ENCODE data around the gene LTN1.
"Not testable (repeated sequence)": the region's sequence is repeated elsewhere in the genome, so short reads cannot be mapped to it uniquely, and the experiment has no call there.

The LTN1 gene

GRCh38 chr21:28992526-28993292, at the start of gene LTN1:
Gene LTN1, minus strand, starts transcription at chr21:28992877. Its CDS starts 72 bp downstream, at chr21:28992805.
- H3K9me3 Mint-ChIP-seq: no peaks in the 10 kb centered on the region
- peak within 1 kb of the TSS; percentile 91 to 97 for H3K4me3 Mint-ChIP-seq
- peak within 1 kb of the TSS; percentile 96 for H3K27ac Mint-ChIP-seq
- H3K4me1 Mint-ChIP-seq: peaks cover 17 to 40% of the 10 kb centered on the region in 2 donors
- ATAC-seq (replicated peaks) (peak; percentile 95), DNase-seq (peak; percentile 99)
- peaks cover 8 to 13% of the 10 kb centered on the region in 2 donors for H3K36me3 Mint-ChIP-seq
- H3K27me3 Mint-ChIP-seq: no peaks in the 10 kb centered on the region

GRCh38 chr21:29034678-29035077, 42.0 kb upstream of the LTN1 start:
- H3K27ac Mint-ChIP-seq: no peak overlapping the region
- no peak overlapping the region for H3K4me3 Mint-ChIP-seq
- no peaks in the 10 kb centered on the region for H3K9me3 Mint-ChIP-seq
- DNase-seq (no peak), ATAC-seq (replicated peaks) (peak; percentile 67 to 76)
- peaks cover 26 to 43% of the 10 kb centered on the region in 2 donors for H3K36me3 Mint-ChIP-seq
- peaks cover 10 to 24% of the 10 kb centered on the region in 2 donors for H3K4me1 Mint-ChIP-seq
- no peaks in the 10 kb centered on the region for H3K27me3 Mint-ChIP-seq

DNA sequence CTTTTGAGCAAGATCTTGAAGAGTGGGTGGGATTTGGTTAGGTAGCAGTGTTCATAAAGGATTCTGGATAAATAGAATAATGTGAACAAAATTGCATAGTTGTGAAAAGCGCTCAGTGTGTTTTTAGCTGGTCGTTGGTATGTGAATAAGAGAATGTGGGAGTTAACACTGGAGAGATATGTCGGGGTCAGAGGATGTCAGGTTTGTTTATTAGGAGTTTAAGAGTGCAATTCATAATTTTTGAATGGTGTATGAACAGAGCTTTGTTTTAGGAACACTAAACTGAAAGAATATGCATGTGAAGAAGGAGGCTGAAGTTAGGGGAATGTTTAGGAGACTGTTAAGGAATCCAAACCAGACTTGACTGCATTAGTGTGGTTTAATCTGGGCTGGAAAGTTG, 41.2 kb upstream of the LTN1 start:
- Mint-ChIP-seq H3K27ac (no peak overlapping the region), H3K4me1 (peaks cover 14 to 32% of the 10 kb centered on the region in 2 donors), H3K36me3 (peaks cover 26 to 47% of the 10 kb centered on the region in 2 donors), H3K9me3 (no peaks in the 10 kb centered on the region), H3K27me3 (no peaks in the 10 kb centered on the region), H3K4me3 (no peak overlapping the region)
- no peak for DNase-seq
- no peak for ATAC-seq (replicated peaks)

DNA sequence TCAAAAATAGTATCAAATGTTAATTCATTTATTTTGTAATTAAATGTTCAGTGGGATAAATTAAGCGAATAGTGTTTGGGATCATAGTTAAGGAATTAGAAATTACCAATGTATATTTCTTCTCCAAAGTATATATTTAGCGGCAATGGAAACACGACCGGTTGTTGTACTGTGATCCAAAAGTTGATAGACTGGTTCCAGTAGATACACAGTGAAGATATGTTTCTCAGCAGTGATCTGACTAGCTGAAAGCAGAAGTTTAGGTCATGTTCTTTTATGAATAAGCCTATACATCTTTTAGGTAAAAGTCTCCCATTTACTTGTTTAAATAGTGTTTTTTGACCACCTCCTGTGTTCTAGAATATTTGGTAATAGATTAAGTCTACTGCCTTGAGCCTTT, 40.6 kb upstream of the LTN1 start:
- no peaks in the 10 kb centered on the region for H3K27me3 Mint-ChIP-seq
- H3K4me3 Mint-ChIP-seq: no peak overlapping the region
- DNase-seq (no peak), ATAC-seq (replicated peaks) (no peak)
- H3K36me3 Mint-ChIP-seq: peaks cover 27 to 53% of the 10 kb centered on the region in 2 donors
- H3K27ac Mint-ChIP-seq: no peak overlapping the region
- peaks cover 14 to 32% of the 10 kb centered on the region in 2 donors for H3K4me1 Mint-ChIP-seq
- H3K9me3 Mint-ChIP-seq: no peaks in the 10 kb centered on the region

- H3K4me1 Mint-ChIP-seq: peaks cover 18 to 35% of the 10 kb centered on the region in 2 donors
- ATAC-seq (replicated peaks): no peak
- peaks cover 26 to 47% of the 10 kb centered on the region in 2 donors for H3K36me3 Mint-ChIP-seq
- DNase-seq: no peak
- no peaks in the 10 kb centered on the region for H3K27me3 Mint-ChIP-seq
- peak overlapping the region; percentile 2 for H3K27ac Mint-ChIP-seq
- no peaks in the 10 kb centered on the region for H3K9me3 Mint-ChIP-seq
- no peak overlapping the region for H3K4me3 Mint-ChIP-seq
Measured at GRCh38 chr21:29030909-29031308, 38.2 kb upstream of the LTN1 start.

DNA sequence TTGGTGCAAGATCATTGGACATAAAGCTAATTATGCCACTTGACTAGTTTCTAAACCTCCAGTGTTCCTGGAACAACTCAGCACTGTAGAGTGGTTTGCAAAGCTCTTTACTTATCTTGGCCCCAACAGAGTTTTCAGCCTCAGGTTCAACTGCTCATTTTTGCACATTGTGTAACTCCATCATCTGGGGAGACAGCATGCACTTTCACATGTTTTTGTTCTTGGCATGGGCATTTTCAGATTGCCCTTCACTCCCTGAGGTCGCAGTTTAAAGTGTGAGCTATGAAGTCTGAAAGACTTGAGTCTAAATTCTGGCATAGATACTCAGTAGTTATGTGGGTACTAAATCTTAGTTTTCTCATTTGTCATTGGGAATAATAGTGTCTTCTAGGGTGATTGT, 36.8 kb upstream of the LTN1 start:
- H3K36me3 Mint-ChIP-seq: peaks cover 26 to 43% of the 10 kb centered on the region in 2 donors
- DNase-seq: no peak

DNA sequence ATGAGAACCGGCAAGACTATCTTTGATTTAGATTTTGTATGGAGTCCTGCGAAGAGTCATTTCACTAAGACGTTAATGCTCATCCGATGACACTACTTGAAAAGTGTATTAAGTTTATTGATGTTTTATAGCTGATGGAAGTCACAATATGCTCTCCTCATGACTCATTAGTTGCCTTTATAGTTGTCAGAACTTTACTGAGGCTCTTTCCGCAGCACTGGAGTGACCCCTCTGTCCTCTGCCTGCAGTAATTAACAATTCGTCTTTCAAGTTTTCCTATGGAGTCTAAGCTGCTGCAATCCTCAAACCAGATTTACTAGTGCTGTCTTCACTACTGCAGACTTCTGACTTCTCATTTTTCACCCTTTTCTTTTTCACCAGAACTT, 32.6 kb upstream of the LTN1 start:
- H3K27me3 Mint-ChIP-seq: no peaks in the 10 kb centered on the region
- DNase-seq (no peak), ATAC-seq (replicated peaks) (no peak)
- H3K9me3 Mint-ChIP-seq: no peaks in the 10 kb centered on the region
- peaks cover 13 to 19% of the 10 kb centered on the region in 2 donors for H3K36me3 Mint-ChIP-seq
- H3K4me3 Mint-ChIP-seq: peak overlapping the region; percentile 98
- peak overlapping the region; percentile 99 for H3K27ac Mint-ChIP-seq
- peaks cover 19 to 26% of the 10 kb centered on the region in 2 donors for H3K4me1 Mint-ChIP-seq

More for the DNA sequence above, 36.8 kb upstream of the LTN1 start:
- no peaks in the 10 kb centered on the region for H3K27me3 Mint-ChIP-seq
- peaks cover 22 to 37% of the 10 kb centered on the region in 2 donors for H3K4me1 Mint-ChIP-seq
- H3K9me3 Mint-ChIP-seq: no peaks in the 10 kb centered on the region
- H3K27ac Mint-ChIP-seq: no peak overlapping the region
- ATAC-seq (replicated peaks): no peak
- H3K4me3 Mint-ChIP-seq: no peak overlapping the region

- DNase-seq: peak; percentile 98
- peak; percentile 97 to 98 for ATAC-seq (replicated peaks)
- H3K27me3 Mint-ChIP-seq: no peaks in the 10 kb centered on the region
- H3K4me3 Mint-ChIP-seq: peak within 1 kb of the TSS; percentile 98
- H3K36me3 Mint-ChIP-seq: peaks cover 13 to 20% of the 10 kb centered on the region in 2 donors
- H3K27ac Mint-ChIP-seq: peak within 1 kb of the TSS; percentile 99
- no peaks in the 10 kb centered on the region for H3K9me3 Mint-ChIP-seq
- H3K4me1 Mint-ChIP-seq: peaks cover 22 to 26% of the 10 kb centered on the region in 2 donors
Measured at GRCh38 chr21:29024474-29025327, 32.0 kb upstream of the LTN1 start, which contains the start of gene USP16. Gene USP16, plus strand, starts transcription at chr21:29024668. Its CDS starts 3,246 bp downstream, at chr21:29027914.

GRCh38 chr21:29022166-29022565, 29.5 kb upstream of the LTN1 start:
- no peak for DNase-seq
- Mint-ChIP-seq H3K27me3 (no peaks in the 10 kb centered on the region), H3K4me3 (no peak overlapping the region), H3K27ac (no peak overlapping the region), H3K4me1 (peaks cover 29 to 32% of the 10 kb centered on the region in 2 donors), H3K9me3 (no peaks in the 10 kb centered on the region), H3K36me3 (peaks cover 15 to 18% of the 10 kb centered on the region in 2 donors)
- ATAC-seq (replicated peaks): no peak

GRCh38 chr21:29018540-29018939, 25.9 kb upstream of the LTN1 start:
- Mint-ChIP-seq H3K36me3 (peaks cover 10 to 23% of the 10 kb centered on the region in 2 donors), H3K4me3 (peak overlapping the region; percentile 91 to 92), H3K9me3 (no peaks in the 10 kb centered on the region), H3K27me3 (no peaks in the 10 kb centered on the region), H3K27ac (peak overlapping the region; percentile 95), H3K4me1 (peaks cover 13 to 16% of the 10 kb centered on the region in 2 donors)
- DNase-seq (no peak), ATAC-seq (replicated peaks) (peak; percentile 19 to 20)

GRCh38 chr21:29017639-29018237, 25.1 kb upstream of the LTN1 start:
- H3K4me1 Mint-ChIP-seq: peaks cover 13 to 16% of the 10 kb centered on the region in 2 donors
- peak overlapping the region; percentile 91 to 92 for H3K4me3 Mint-ChIP-seq
- ATAC-seq (replicated peaks): no peak
- H3K9me3 Mint-ChIP-seq: no peaks in the 10 kb centered on the region
- H3K36me3 Mint-ChIP-seq: peaks cover 10 to 23% of the 10 kb centered on the region in 2 donors
- H3K27ac Mint-ChIP-seq: peak overlapping the region; percentile 89
- H3K27me3 Mint-ChIP-seq: no peaks in the 10 kb centered on the region
- no peak for DNase-seq

GRCh38 chr21:29011236-29011635, 18.6 kb upstream of the LTN1 start:
- DNase-seq; ATAC-seq (replicated peaks); H3K27ac Mint-ChIP-seq; H3K4me1 Mint-ChIP-seq; H3K27me3 Mint-ChIP-seq; H3K4me3 Mint-ChIP-seq; H3K9me3 Mint-ChIP-seq: not testable (repeated sequence)
- H3K36me3 Mint-ChIP-seq: peaks cover 10 to 30% of the 10 kb centered on the region in 2 donors

DNA sequence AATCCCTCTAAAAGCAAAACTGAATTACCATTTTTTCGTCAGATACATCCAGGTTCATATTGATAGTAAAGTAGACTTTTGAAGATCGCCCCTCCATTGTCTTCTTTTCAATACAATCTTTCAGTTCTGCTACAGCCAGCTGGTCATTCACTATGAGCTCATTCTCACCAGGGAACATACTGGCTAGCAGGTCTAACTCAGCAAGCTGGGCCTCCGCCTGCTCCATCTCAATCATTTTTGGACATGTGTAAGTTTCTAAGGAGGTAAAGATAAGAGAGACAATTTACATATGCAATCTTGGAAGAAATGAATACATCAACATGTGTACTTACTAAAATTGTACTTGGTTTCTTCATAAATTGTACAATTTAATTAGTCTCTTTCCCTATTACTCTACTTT, 15.7 kb upstream of the LTN1 start:
- Mint-ChIP-seq H3K4me3 (no peak overlapping the region), H3K27me3 (no peaks in the 10 kb centered on the region), H3K36me3 (peaks cover 6 to 29% of the 10 kb centered on the region in 2 donors), H3K9me3 (no peaks in the 10 kb centered on the region), H3K27ac (no peak overlapping the region), H3K4me1 (peaks cover 0 to 2% of the 10 kb centered on the region in 2 donors)
- DNase-seq (no peak), ATAC-seq (replicated peaks) (no peak)

DNA sequence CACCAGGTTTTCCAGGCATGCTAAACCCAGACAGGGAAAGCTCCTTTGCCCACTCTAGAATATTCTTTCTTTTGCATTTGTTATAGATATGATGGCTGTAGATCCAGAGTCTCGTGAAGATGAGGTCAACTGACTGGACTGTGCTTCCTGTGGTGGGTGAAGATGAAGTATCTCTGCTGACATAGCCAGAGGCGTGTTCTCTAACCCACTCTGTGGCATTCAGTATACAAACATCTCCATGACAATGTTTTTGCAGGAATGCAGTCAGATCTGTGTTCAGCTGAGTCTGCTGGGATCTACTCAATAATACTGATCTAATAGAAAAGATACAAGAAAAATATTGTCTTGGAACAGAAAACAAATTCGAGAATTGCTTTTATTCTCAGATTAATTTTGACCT, 15.1 kb upstream of the LTN1 start:
- no peaks in the 10 kb centered on the region for H3K9me3 Mint-ChIP-seq
- DNase-seq (no peak), ATAC-seq (replicated peaks) (no peak)
- peaks cover 6 to 29% of the 10 kb centered on the region in 2 donors for H3K36me3 Mint-ChIP-seq
- H3K27me3 Mint-ChIP-seq: no peaks in the 10 kb centered on the region
- H3K27ac Mint-ChIP-seq: no peak overlapping the region
- peaks cover 0 to 2% of the 10 kb centered on the region in 2 donors for H3K4me1 Mint-ChIP-seq
- no peak overlapping the region for H3K4me3 Mint-ChIP-seq
